Hepatocyte (in vitro differentiated cells): ENCODE measurements around the gene MYH16. TPM values are rescaled to one million over a fixed set of nuclear protein-coding genes. Genes with fewer than 3 reads are reported as not detected.
"Not testable (repeated sequence)": the region's sequence is repeated elsewhere in the genome, so short reads cannot be mapped to it uniquely, and the experiment has no call there.

Experiments used
- DNase-seq: peaks from one replicate; pipeline ENCODE4 v3.0.0-alpha.2; 2016; ENCODE audit warnings: low spot score
- H2AFZ ChIP-seq: fragments of 200-600 bp; sonication (generic); 2 replicates; pipeline ENCODE4 v1.6.0; 2016; ENCODE audit warnings: antibody characterized with exemption, mild to moderate bottlenecking
- H3K27ac ChIP-seq: fragments of 200-600 bp; sonication (generic); 2 replicates; pipeline ENCODE4 v1.5.1; 2016; ENCODE audit warnings: mild to moderate bottlenecking
- H3K27me3 ChIP-seq: fragments of 200-600 bp; sonication (generic); 2 replicates; pipeline ENCODE4 v1.6.1; 2016
- H3K36me3 ChIP-seq: fragments of 200-600 bp; sonication (generic); replicated peaks from 2 replicates; pipeline ENCODE4 v1.5.1; 2016; ENCODE audit warnings: low read depth; ENCODE audit not compliant: insufficient read depth
- H3K4me1 ChIP-seq: fragments of 200-600 bp; sonication (generic); 2 replicates; pipeline ENCODE4 v1.5.1; 2016; ENCODE audit warnings: mild to moderate bottlenecking, moderate library complexity; ENCODE audit not compliant: insufficient read depth
- H3K4me2 ChIP-seq: fragments of 200-600 bp; sonication (generic); 2 replicates; pipeline ENCODE4 v1.6.0; 2016
- H3K4me3 ChIP-seq: fragments of 200-600 bp; sonication (generic); 2 replicates; pipeline ENCODE4 v1.5.1; 2016; ENCODE audit warnings: mild to moderate bottlenecking
- H3K79me2 ChIP-seq: fragments of 200-600 bp; sonication (generic); 2 replicates; pipeline ENCODE4 v1.6.0; 2017; ENCODE audit warnings: mild to moderate bottlenecking
- H3K9me2 ChIP-seq: fragments of 200-600 bp; sonication (generic); replicated peaks from 2 replicates; pipeline ENCODE4 v1.6.0; 2017; ENCODE audit warnings: mild to moderate bottlenecking; ENCODE audit not compliant: insufficient read depth
- H3K9me3 ChIP-seq: fragments of 200-600 bp; sonication (generic); 2 replicates; pipeline ENCODE4 v1.5.1; 2016; ENCODE audit warnings: low read depth, mild to moderate bottlenecking
- H4K20me1 ChIP-seq: fragments of 200-600 bp; sonication (generic); 2 replicates; pipeline ENCODE4 v1.6.0; 2016; ENCODE audit warnings: mild to moderate bottlenecking; ENCODE audit not compliant: insufficient read depth, poor library complexity, severe bottlenecking
- EZH2 ChIP-seq: fragments of 200-600 bp; sonication (generic); IDR thresholded peaks from 2 replicates; pipeline ENCODE4 v1.6.1; 2016; ENCODE audit warnings: antibody characterized with exemption, mild to moderate bottlenecking, borderline replicate concordance
- EZH2phosphoT487 ChIP-seq: fragments of 200-600 bp; sonication (generic); IDR thresholded peaks from one replicate; pipeline ENCODE4 v1.6.1; 2018; ENCODE audit warnings: antibody characterized with exemption, mild to moderate bottlenecking, low read depth, moderate library complexity; ENCODE audit not compliant: unreplicated experiment, severe bottlenecking
- WGBS: methylation state at CpG from one replicate; pipeline ENCODE4 v1.1.6; 2016; ENCODE audit warnings: low lambda C conversion rate; ENCODE audit errors: missing lambda C conversion rate; 5-methylcytosine and 5-hydroxymethylcytosine counted together
- polyA plus RNA-seq: library from polyadenylated mRNA; unstranded; fragments of >200 nt; fragmentation: Nextera tagmentation; extraction: Ambion mirVana; gene quantifications from 2 replicates; pipeline ENCODE4 v1.2.1, GENCODE V29; 2016
- total RNA-seq: library from RNA; depleted of rRNA; stranded (reverse); fragments of >200 nt; gene quantifications from 2 replicates; pipeline ENCODE4 v1.2.3, GENCODE V29; 2014
- TF ChIP-seq, protein P1 (sequence below): fragments of 200-600 bp; sonication (generic); IDR thresholded peaks from 2 replicates; pipeline ENCODE4 v1.5.1; 2016; ENCODE audit warnings: antibody characterized with exemption, mild to moderate bottlenecking; ENCODE audit not compliant: poor library complexity

MYH16 gene
- total and polyA plus RNA-seq, 2 experiments from 2014 or later, result 0.13 TPM; not detected in 1

GRCh38 chr7:99325001-99325493 is 52.4 kb downstream of the MYH16 start:
- no peaks in the 10 kb centered on the region for H3K36me3 ChIP-seq
- H3K27me3 ChIP-seq, result no peaks in the 10 kb centered on the region
- H3K9me2 ChIP-seq, result no peaks in the 10 kb centered on the region
- H2AFZ ChIP-seq, result peak overlapping the region; percentile 90
- 39% methylated on average over 14 of the region's 14 CpGs for WGBS
- H3K9me3 ChIP-seq, result no peaks in the 10 kb centered on the region
- peak overlapping the region; percentile 56 for H3K4me3 ChIP-seq
- H3K27ac ChIP-seq, result peak overlapping the region; percentile 83
- peaks cover 15% of the 10 kb centered on the region for H4K20me1 ChIP-seq
- H3K4me1 ChIP-seq, result peaks cover 27% of the 10 kb centered on the region
- H3K4me2 ChIP-seq, result peak overlapping the region; percentile 91
- H3K79me2 ChIP-seq, result peaks cover 51% of the 10 kb centered on the region
- DNase-seq, result no peak
- TF ChIP-seq, protein P1, sequence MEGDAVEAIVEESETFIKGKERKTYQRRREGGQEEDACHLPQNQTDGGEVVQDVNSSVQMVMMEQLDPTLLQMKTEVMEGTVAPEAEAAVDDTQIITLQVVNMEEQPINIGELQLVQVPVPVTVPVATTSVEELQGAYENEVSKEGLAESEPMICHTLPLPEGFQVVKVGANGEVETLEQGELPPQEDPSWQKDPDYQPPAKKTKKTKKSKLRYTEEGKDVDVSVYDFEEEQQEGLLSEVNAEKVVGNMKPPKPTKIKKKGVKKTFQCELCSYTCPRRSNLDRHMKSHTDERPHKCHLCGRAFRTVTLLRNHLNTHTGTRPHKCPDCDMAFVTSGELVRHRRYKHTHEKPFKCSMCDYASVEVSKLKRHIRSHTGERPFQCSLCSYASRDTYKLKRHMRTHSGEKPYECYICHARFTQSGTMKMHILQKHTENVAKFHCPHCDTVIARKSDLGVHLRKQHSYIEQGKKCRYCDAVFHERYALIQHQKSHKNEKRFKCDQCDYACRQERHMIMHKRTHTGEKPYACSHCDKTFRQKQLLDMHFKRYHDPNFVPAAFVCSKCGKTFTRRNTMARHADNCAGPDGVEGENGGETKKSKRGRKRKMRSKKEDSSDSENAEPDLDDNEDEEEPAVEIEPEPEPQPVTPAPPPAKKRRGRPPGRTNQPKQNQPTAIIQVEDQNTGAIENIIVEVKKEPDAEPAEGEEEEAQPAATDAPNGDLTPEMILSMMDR, result no peak
- TF ChIP-seq EZH2, result no peak
- no peak for TF ChIP-seq EZH2phosphoT487

- H2AFZ ChIP-seq, result peak within 1 kb of the TSS; percentile 90
- DNase-seq, result peak; percentile 97
- H3K9me2 ChIP-seq, result no peaks in the 10 kb centered on the region
- TF ChIP-seq, protein P1, result peak; percentile 24
- TF ChIP-seq EZH2 (no peak), EZH2phosphoT487 (no peak)
- peaks cover 54% of the 10 kb centered on the region for H3K79me2 ChIP-seq
- H3K4me1 ChIP-seq, result peaks cover 30% of the 10 kb centered on the region
- under 1% methylated on average over 74 of the region's 82 CpGs for WGBS
- H3K27me3 ChIP-seq, result no peaks in the 10 kb centered on the region
- peak within 1 kb of the TSS; percentile 90 for H3K4me3 ChIP-seq
- H4K20me1 ChIP-seq, result peaks cover 15% of the 10 kb centered on the region
- no peaks in the 10 kb centered on the region for H3K9me3 ChIP-seq
- peak within 1 kb of the TSS; percentile 91 for H3K4me2 ChIP-seq
- H3K36me3 ChIP-seq, result no peaks in the 10 kb centered on the region
- peak within 1 kb of the TSS; percentile 93 for H3K27ac ChIP-seq
Measured at GRCh38 chr7:99325592-99326407, 53.2 kb downstream of the MYH16 start, which contains the start of gene ARPC1A. Gene ARPC1A, plus strand, starts transcription at chr7:99325898. Its CDS starts 7,456 bp downstream, at chr7:99333354.

GRCh38 chr7:99326408-99326782 is 53.8 kb downstream of the MYH16 start:
- no peaks in the 10 kb centered on the region for H3K9me3 ChIP-seq
- peaks cover 60% of the 10 kb centered on the region for H3K79me2 ChIP-seq
- H2AFZ ChIP-seq, result peak overlapping the region; percentile 45
- peaks cover 35% of the 10 kb centered on the region for H3K4me1 ChIP-seq
- 5% methylated on average over 10 of the region's 10 CpGs for WGBS
- peak overlapping the region; percentile 86 for H3K4me2 ChIP-seq
- peak overlapping the region; percentile 93 for H3K27ac ChIP-seq
- TF ChIP-seq, protein P1, result no peak
- TF ChIP-seq EZH2phosphoT487 (no peak), EZH2 (no peak)
- DNase-seq, result no peak
- peaks cover 15% of the 10 kb centered on the region for H4K20me1 ChIP-seq
- peak overlapping the region; percentile 90 for H3K4me3 ChIP-seq
- H3K36me3 ChIP-seq, result no peaks in the 10 kb centered on the region
- no peaks in the 10 kb centered on the region for H3K9me2 ChIP-seq
- H3K27me3 ChIP-seq, result no peaks in the 10 kb centered on the region

DNA sequence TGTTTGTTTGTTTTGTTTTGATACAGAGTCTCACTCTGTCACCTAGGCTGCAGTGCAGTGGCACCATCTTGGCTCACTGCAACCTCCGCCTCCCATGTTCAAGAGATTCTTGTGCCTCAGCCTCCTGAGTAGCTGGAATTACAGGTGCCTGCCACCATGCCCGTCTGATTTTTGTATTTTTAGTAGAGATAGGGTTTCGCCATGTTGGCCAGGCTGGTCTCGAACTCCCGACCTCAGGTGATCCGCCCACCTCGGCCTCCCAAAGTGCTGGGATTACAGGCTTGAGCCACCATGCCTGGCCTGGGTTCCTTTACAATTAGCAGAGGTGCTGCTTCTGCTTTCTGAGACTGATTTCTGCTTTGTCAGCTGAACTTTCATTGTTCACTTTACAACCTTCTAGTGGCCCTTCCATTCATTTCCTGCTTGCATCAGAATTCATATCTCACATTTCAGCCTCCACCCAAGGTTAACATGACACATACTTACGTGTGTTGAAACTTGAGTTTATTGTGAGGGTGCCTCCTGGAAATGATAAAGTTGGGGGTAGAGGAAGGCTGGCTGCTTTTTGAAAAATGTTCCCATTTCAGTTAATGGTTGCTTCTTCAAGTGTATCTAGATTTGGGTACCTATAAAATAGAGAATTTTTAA is 57.8 kb downstream of the MYH16 start:
- H2AFZ ChIP-seq, H3K4me3 ChIP-seq, H3K9me2 ChIP-seq, H3K9me3 ChIP-seq, H3K27me3 ChIP-seq, H3K36me3 ChIP-seq: not testable (repeated sequence)
- DNase-seq, result peak; percentile 75
- whole genome bisulfite sequencing, result 75% methylated on average over 8 of the region's 8 CpGs
- Histone ChIP-seq H3K4me1 (peaks cover 30% of the 10 kb centered on the region), H3K79me2 (peaks cover 91% of the 10 kb centered on the region), H4K20me1 (peaks cover 18% of the 10 kb centered on the region), H3K27ac (peak overlapping the region; percentile 93), H3K4me2 (peak overlapping the region; percentile 56)
